ENCODE measurements around the gene DNM3. TPM values are rescaled to one million over a fixed set of nuclear protein-coding genes. Genes with fewer than 3 reads are reported as not detected.

The DNM3 gene
- total and polyA plus RNA-seq, 9 of the 15 experiments (the other 6 are each of a cell fraction or from before 2014, with no cell fraction given) = 0.08 to 0.36 (median 0.22) TPM; not detected in 1

GRCh38 chr1:172401892-172402291 lies 560.6 kb downstream of the DNM3 start (continued):
- TF ChIP-seq ARID3B (CRISPR knock-in tag; IDR thresholded peaks at IDR 0.05; ENCODE audit: borderline replicate concordance) (no peak), SRSF3 (IDR thresholded peaks at IDR 0.05; ENCODE audit: insufficient read depth, low read length) (no peak), ETV5 (CRISPR knock-in tag; IDR thresholded peaks at IDR 0.05; ENCODE audit: low read depth) (no peak), TEAD4 (IDR thresholded peaks at IDR 0.05; ENCODE audit: low read length) (peak; percentile 59), TEAD4 (CRISPR knock-in tag; IDR thresholded peaks at IDR 0.05; ENCODE audit: borderline replicate concordance) (no peak), ATF7 (IDR thresholded peaks at IDR 0.05) (0 out of 2 replicates have a peak, but pooled peaks have one; percentile 12), ZNF785 (CRISPR knock-in tag; IDR thresholded peaks at IDR 0.05) (no peak), PML (IDR thresholded peaks at IDR 0.05; ENCODE audit: low read length) (0 out of 2 replicates have a peak, but pooled peaks have one; percentile 20), ZFP30 (CRISPR knock-in tag; IDR thresholded peaks at IDR 0.05; ENCODE audit: borderline replicate concordance) (no peak), SETDB1 (IDR thresholded peaks at IDR 0.05; ENCODE audit: low read length) (no peak), PHF8 (IDR thresholded peaks at IDR 0.05; ENCODE audit: borderline replicate concordance, low read length) (no peak), TCF15 (CRISPR knock-in tag; IDR thresholded peaks at IDR 0.05) (no peak), KDM1A (IDR thresholded peaks at IDR 0.05) (no peak), ZNF436 (CRISPR knock-in tag; IDR thresholded peaks at IDR 0.05) (no peak), MAZ (CRISPR knock-in tag; conservative IDR thresholded peaks at IDR 0.05 in 1 of 2, IDR thresholded peaks at IDR 0.05 in 1 of 2) (no peak), TRIM24 (IDR thresholded peaks at IDR 0.05) (0 out of 4 replicates have a peak, but pooled peaks of 1 of the 2 experiments have one; percentile 24), ZKSCAN3 (CRISPR knock-in tag; IDR thresholded peaks at IDR 0.05) (no peak), CSDE1 (IDR thresholded peaks at IDR 0.05) (no peak), ZNF589 (CRISPR knock-in tag; IDR thresholded peaks at IDR 0.05; ENCODE audit: low read depth) (no peak), PPARD (CRISPR knock-in tag; IDR thresholded peaks at IDR 0.05) (no peak), ZNF384 (IDR thresholded peaks at IDR 0.05; ENCODE audit: low read depth, low read length) (no peak), ZBTB11 (CRISPR knock-in tag; IDR thresholded peaks at IDR 0.05) (no peak), ZNF780A (CRISPR knock-in tag; IDR thresholded peaks at IDR 0.05) (no peak), GTF2B (IDR thresholded peaks at IDR 0.05; ENCODE audit: extremely low read depth, insufficient read length) (no peak), EGR1 (conservative IDR thresholded peaks at IDR 0.05) (0 out of 2 replicates have a peak, but pooled peaks have one; percentile 31)
